LoVo (cell line): ENCODE measurements around the gene TPK1.

Source experiments
- DNase-seq: peaks from one replicate; pipeline ENCODE4 v3.0.0-alpha.2; 2016; ENCODE audit warnings: low spot score

Gene TPK1

GRCh38 chr7:144723301-144723700, 112.6 kb downstream of the TPK1 start:
- no peak for DNase-seq

DNA sequence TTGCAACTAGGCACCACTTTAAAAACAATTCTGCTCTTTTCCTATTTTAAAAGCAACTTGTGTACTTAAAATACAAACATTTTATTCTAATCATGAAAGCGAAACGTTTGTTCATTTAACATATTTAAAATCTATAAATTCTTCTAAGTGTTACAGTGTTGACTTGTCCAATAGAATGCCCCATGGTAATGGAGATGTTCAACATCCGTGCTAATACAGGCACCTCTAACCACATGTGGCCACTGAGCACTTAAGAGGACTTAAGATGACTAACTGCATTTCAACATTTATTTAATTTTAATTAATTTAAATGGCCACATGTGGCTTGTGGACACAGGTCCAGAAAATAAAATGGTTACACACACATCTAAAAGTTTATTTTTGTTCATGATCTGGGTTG, 115.1 kb downstream of the TPK1 start:
- DNase-seq: no peak

DNA sequence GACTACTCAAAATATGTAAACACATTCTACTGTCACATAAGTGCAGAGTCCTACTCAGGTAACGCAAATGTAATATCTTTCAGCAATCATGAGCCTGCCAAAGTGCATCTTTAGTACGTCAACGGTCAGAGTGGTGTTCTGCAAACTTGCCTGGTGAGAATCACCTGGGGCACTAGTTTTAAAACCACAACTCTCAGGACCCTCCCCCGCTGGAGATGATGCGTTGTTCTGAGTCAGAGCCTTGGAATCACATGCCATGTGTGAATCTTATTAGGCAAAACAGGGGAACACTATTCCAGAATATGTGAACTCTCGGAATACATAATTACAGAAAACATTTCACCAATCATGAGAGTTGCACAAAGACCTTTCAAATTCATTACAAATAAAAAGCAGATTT, 115.7 kb downstream of the TPK1 start:
- DNase-seq: no peak

DNA sequence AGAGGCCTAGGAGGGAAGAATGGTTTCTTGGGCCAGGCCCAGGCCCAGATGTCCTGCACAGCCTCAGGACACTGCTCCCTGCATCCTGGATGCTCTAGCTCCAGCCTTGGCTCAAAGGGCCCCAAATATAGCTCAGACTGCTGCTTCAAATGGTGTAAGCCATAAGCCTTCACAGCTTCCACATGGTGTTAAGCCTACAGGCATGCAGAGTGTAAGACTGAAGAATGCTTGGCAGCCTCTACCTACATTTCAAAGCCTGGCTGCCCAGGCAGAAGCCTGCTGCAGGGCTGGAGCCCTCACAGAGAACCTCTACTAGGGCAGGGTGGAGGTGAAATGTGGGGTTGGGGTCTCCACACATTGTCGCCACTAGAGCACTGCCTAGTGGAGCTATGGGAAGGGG, 118.1 kb downstream of the TPK1 start:
- DNase-seq: no peak

DNA sequence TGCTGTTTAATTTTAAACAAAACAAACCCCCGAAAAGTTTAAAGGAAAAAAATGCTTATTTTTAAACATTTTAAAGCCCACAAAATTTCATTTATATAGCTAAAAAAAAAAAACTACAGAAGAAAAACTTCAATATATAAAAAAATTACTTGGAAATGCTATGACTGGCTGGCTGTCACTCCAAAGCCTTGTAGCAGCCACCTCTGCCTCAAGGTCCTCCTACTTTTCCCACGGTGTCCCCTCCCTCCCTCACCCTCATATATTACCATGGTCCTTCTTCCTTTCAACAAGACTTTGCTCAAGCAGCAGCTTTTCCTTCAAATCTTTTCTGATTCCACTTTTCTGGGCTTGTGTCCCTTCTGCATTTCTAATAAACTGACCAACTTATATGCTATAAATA, 122.0 kb downstream of the TPK1 start:
- no peak for DNase-seq

GRCh38 chr7:144710791-144711190, 125.1 kb downstream of the TPK1 start:
- no peak for DNase-seq

DNA sequence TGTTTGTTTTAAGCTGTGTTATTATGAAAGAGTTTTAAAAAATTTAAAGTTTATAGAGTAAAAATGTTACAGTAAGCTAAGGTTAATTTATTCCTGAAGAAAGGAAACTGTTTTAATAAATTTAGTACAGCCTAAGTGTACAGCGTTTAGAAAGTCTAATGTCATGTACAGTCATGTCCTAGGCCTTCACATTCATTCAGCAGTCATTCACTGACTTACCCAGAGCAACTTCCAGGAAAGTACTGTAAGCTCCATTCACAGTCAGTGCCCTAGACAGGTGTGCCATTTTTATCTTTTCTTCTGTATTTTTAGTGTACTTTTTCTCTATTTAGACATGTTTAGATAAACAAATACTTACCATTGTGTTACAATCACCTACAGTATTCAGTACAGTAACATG, 126.8 kb downstream of the TPK1 start:
- no peak for DNase-seq

DNA sequence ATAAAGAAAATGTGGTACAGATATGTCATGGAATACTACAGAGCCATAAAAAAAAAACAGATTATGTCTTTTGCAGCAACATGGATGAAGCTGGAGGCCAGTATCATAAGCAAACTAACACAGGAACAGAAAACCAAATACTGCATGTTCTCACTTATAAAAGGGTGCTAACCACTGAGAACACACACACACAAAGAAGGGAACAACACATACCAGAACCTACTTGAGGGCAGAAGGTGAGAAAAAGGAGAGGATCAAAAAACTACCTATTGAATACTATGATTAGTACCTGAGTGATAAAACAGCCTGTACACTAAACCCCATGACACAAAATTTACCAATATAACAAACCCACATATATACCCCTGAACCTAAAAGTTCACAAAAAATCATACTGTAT, 144.6 kb downstream of the TPK1 start:
- no peak for DNase-seq

GRCh38 chr7:144682581-144683280, 153.1 kb downstream of the TPK1 start:
- no peak for DNase-seq

DNA sequence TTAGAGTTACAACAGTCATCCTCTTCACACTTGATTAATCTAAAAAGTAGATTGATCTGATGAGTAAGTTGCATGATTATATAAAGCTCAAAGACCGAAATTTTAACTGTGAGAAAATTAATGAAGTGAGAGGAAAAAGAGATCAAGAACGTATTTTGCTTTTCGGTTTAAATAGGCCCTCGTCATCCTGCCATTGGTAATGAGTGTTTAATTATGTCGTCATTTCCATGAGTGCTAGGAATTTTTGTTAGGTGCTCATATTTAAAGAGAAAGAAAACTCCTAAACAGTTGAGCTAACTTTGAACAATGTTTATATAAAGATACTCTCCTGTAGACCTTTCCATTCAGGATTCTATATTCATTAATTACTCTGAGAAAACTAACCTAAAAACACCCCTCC, 159.4 kb downstream of the TPK1 start:
- no peak for DNase-seq

- DNase-seq: no peak
These were observed 161.3 kb downstream of the TPK1 start for GRCh38 chr7:144674550-144674949.

DNA sequence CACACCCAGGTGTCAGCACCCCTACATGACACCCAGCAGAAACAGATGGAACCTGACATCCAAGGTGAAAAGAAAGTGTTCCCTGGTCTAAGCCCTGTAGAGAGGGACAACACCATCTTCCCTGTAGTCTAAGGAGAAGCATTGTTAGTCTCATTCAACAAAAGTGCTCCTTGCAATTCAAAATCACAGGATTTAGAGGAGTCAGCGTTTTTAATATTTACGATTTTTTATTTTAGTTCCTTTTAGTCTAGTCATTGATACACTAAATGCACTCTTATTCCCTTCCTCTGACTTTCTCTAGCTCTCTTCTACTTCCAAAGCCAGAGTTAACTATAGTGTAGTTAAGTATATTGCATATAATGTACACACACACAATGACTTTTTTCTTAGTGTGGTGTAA, 163.0 kb downstream of the TPK1 start:
- no peak for DNase-seq

DNA sequence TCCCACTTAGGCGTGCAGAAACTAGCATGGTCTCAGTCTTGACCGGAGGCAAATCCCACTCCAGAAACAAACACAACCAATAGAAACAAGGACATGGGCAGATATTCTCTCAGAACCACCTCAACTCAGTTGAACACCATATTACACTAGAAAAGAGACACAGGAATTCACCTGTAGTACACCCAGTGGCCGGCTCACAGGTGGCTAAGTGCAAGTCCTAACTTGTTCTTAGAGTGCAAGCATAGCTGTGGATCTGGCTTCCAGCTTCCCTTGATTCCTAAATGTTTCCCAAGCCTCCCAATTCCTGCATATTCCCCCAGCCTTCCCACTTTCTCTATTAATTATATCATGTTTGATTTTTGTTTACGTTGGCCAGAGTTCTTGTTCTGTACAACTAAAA, 164.4 kb downstream of the TPK1 start:
- DNase-seq: no peak

GRCh38 chr7:144670218-144670617, 165.6 kb downstream of the TPK1 start:
- DNase-seq: no peak

- DNase-seq: no peak
These were observed 167.3 kb downstream of the TPK1 start for GRCh38 chr7:144668503-144668902.

GRCh38 chr7:144665689-144666381, 170.0 kb downstream of the TPK1 start:
- no peak for DNase-seq

DNA sequence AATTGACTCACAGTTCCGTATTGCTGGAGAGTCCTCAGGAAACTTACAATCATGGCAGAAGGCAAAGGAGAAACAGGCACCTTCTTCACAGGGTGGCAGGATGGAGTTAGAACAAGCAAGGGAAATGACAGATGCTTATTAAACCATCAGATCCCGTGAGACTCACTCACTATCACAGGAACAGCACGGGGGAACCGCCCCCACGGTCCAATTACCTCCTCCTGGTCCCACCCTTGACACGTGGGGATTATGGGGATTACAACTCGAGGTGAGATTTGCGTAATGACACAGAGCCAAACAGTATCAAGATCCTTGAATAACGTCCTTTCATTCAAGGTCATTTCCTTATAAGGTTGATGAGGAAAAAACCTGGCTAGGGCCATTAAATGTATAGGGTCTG, 176.6 kb downstream of the TPK1 start:
- DNase-seq: no peak

- DNase-seq: no peak
These were observed 178.8 kb downstream of the TPK1 start for GRCh38 chr7:144656965-144657517.

DNA sequence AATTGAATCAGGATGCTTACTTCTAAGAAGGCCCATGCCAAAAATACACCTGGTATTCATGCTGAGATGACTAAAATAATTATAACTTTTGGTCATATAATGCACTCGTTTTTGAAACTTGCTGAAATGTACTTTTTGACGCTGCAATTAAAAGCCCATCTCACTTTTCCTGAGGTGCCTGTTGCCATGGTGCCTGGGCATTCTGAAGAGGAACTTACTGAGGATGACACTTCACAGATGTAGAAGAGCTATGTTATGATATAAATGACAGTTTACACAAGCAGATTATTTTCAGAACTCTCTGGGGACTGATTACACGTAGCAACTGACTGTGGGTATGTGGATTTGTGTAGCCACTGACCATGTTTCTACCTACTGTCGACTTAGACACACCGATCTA, 182.4 kb downstream of the TPK1 start:
- DNase-seq: no peak

GRCh38 chr7:144650439-144650838, 185.4 kb downstream of the TPK1 start:
- DNase-seq: no peak

DNA sequence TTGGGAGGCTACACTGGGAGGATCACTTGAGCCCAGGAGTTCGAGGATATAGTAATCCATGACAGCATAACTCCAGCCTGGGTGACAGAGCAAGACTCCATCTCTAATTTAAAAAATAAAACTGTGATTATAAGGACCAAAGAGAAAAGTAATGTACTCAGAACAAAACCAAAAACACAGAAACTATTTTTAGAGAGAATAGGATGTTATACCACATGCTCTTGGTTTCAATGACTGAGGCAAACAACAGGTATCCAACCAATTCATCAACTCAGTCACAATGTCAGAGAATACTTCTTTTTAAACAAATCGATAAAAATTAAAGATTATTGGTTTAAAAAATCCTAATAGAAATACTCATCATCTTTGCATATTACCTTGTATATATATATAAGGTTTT, 186.7 kb downstream of the TPK1 start:
- no peak for DNase-seq

GRCh38 chr7:144641389-144642044, 194.3 kb downstream of the TPK1 start:
- DNase-seq: no peak

DNA sequence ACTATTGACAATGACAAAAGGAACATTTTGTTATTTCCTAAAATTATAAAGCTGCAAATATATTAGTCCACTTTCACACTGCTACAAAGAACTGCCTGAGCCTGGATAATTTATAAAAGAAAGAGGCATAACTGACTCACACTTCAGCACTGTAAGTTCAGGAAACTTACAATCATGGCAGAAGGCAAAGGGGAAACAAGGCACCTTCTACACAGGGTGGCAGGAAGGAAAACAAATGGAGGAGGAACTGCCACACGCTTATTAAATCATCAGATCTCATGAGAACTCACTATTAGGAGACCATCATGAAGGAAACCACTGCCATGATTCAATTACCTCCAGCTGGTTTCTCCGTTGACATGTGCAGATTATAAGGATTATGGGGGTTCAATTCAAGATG, 203.1 kb downstream of the TPK1 start:
- DNase-seq: no peak
